GM23338 (cell line): ENCODE data around the gene ZNF865. TPM values are rescaled to one million over a fixed set of nuclear protein-coding genes. Genes with fewer than 3 reads are reported as not detected.

Experiments used
- ATAC-seq: fragments of 200-7000 bp; cut with Tn5 transposase; 3 replicates; pipeline ENCODE4 v1.9.1; 2020
- DNase-seq: peaks from one replicate; pipeline ENCODE4 v3.0.0-alpha.2; 2015; ENCODE audit warnings: low spot score
- H2AFZ ChIP-seq: fragments of 200-600 bp; sonication (generic); 2 replicates; pipeline ENCODE4 v1.8.0; 2016; ENCODE audit warnings: antibody characterized with exemption, mild to moderate bottlenecking, moderate library complexity
- H3F3A ChIP-seq: fragments of 200-600 bp; sonication (generic); replicated peaks from 2 replicates; pipeline ENCODE4 v1.8.0; 2017; ENCODE audit warnings: antibody characterized with exemption, mixed run types, low read depth
- H3K27ac ChIP-seq: fragments of 200-600 bp; sonication (generic); 2 replicates; pipeline ENCODE4 v1.6.1; 2016; ENCODE audit warnings: low read depth
- H3K27me3 ChIP-seq: fragments of 200-600 bp; sonication (generic); 2 replicates; pipeline ENCODE4 v1.8.0; 2016; ENCODE audit warnings: mild to moderate bottlenecking, mixed run types, moderate library complexity; ENCODE audit not compliant: insufficient read depth
- H3K36me3 ChIP-seq: fragments of 200-600 bp; sonication (generic); 2 replicates; pipeline ENCODE4 v1.8.0; 2016; ENCODE audit warnings: mild to moderate bottlenecking; ENCODE audit not compliant: insufficient read depth
- H3K4me1 ChIP-seq: fragments of 200-600 bp; sonication (generic); 2 replicates; pipeline ENCODE4 v1.8.0; 2016; ENCODE audit warnings: mild to moderate bottlenecking, moderate library complexity; ENCODE audit not compliant: insufficient read depth
- H3K4me2 ChIP-seq: fragments of 200-600 bp; sonication (generic); 2 replicates; pipeline ENCODE4 v1.7.1; 2017; ENCODE audit warnings: mixed run types
- H3K4me3 ChIP-seq: fragments of 200-600 bp; sonication (generic); 2 replicates; pipeline ENCODE4 v1.6.1; 2016; ENCODE audit warnings: mixed run types
- H3K79me2 ChIP-seq: fragments of 200-600 bp; sonication (generic); replicated peaks from 2 replicates; pipeline ENCODE4 v1.8.0; 2017; ENCODE audit warnings: mild to moderate bottlenecking; ENCODE audit not compliant: insufficient read depth
- H3K9me2 ChIP-seq: fragments of 200-600 bp; sonication (generic); 2 replicates; pipeline ENCODE4 v1.8.0; 2017; ENCODE audit not compliant: insufficient read depth
- H4K20me1 ChIP-seq: fragments of 200-600 bp; sonication (generic); replicated peaks from 2 replicates; pipeline ENCODE4 v1.8.0; 2017; ENCODE audit warnings: mild to moderate bottlenecking; ENCODE audit not compliant: insufficient read depth
- H3K27ac Mint-ChIP-seq: 2 replicates; pipeline ENCODE4 v1.8.0; 2020; ENCODE audit warnings: inconsistent platforms, mild to moderate bottlenecking, moderate library complexity, mixed read lengths
- H3K27me3 Mint-ChIP-seq: 3 replicates; pipeline ENCODE4 v1.8.0; 2022; ENCODE audit warnings: low read depth, mild to moderate bottlenecking, moderate library complexity, mixed read lengths, inconsistent platforms; ENCODE audit not compliant: insufficient read depth, poor library complexity
- H3K36me3 Mint-ChIP-seq: 3 replicates; pipeline ENCODE4 v1.8.0; 2021; ENCODE audit warnings: low read depth, mild to moderate bottlenecking, inconsistent platforms, moderate library complexity, mixed read lengths
- H3K4me1 Mint-ChIP-seq: 3 replicates; pipeline ENCODE4 v1.8.0; 2020; ENCODE audit warnings: mild to moderate bottlenecking, inconsistent platforms, mixed read lengths
- H3K4me3 Mint-ChIP-seq: 3 replicates; pipeline ENCODE4 v1.8.0; 2021; ENCODE audit warnings: moderate library complexity, mild to moderate bottlenecking, inconsistent platforms, mixed read lengths
- H3K9me3 Mint-ChIP-seq: 3 replicates; pipeline ENCODE4 v1.8.0; 2020; ENCODE audit warnings: moderate library complexity, mild to moderate bottlenecking, inconsistent platforms, mixed read lengths
- CREB1 ChIP-seq: fragments of 250-450 bp; sonication (Bioruptor Pico); IDR thresholded peaks from 2 replicates; pipeline ENCODE4 v1.5.0; 2020; ENCODE audit warnings: low read depth, mild to moderate bottlenecking, moderate library complexity
- JUNB ChIP-seq: IDR thresholded peaks from one replicate; pipeline ENCODE4 v1.6.1; 2016; ENCODE audit warnings: antibody characterized with exemption; ENCODE audit not compliant: unreplicated experiment
- POLR2AphosphoS5 ChIP-seq: IDR thresholded peaks from 2 replicates; pipeline ENCODE4 v1.6.1; 2016; ENCODE audit warnings: antibody characterized with exemption, low read depth
- REST ChIP-seq: IDR thresholded peaks from one replicate; pipeline ENCODE4 v1.6.1; 2018; ENCODE audit warnings: antibody characterized with exemption; ENCODE audit not compliant: unreplicated experiment
- STAT1 ChIP-seq: IDR thresholded peaks from one replicate; pipeline ENCODE4 v1.6.1; 2016; ENCODE audit warnings: antibody characterized with exemption; ENCODE audit not compliant: unreplicated experiment
- ZNF114 ChIP-seq: fragments of 250-450 bp; sonication (Bioruptor Pico); IDR thresholded peaks from 2 replicates; pipeline ENCODE4 v1.5.0; 2020; ENCODE audit warnings: mild to moderate bottlenecking, moderate library complexity
- ZNF331 ChIP-seq: fragments of 250-450 bp; sonication (Bioruptor Pico); IDR thresholded peaks from 2 replicates; pipeline ENCODE4 v1.5.0; 2020; ENCODE audit warnings: low read depth, mild to moderate bottlenecking, moderate library complexity
- polyA plus RNA-seq: library from polyadenylated mRNA; unstranded; fragments of >200 nt; fragmentation: Nextera tagmentation; extraction: Ambion mirVana; gene quantifications from 2 replicates; pipeline ENCODE4 v1.2.1, GENCODE V29; 2016
- total RNA-seq: library from RNA; depleted of rRNA; stranded (reverse); fragments of >200 nt; shearing (Covaris generic); gene quantifications from 2 replicates; pipeline ENCODE4 v1.2.3, GENCODE V29; 2014
- TF ChIP-seq, protein P1 (sequence below), 2 experiments: fragments of 200-600 bp in 1 of 2; sonication (generic) in 1 of 2; conservative IDR thresholded peaks; 2 replicates each; pipeline versions ENCODE4 v1.5.1 to v1.6.1; 2016 to 2017; ENCODE audit warnings: antibody characterized with exemption in 2 of 2, low read depth in 2 of 2, mild to moderate bottlenecking in 2 of 2, moderate library complexity in 1 of 2

The ZNF865 gene
- total and polyA plus RNA-seq, 2 experiments from 2014 or later = 2.2 to 12.1 TPM

DNA sequence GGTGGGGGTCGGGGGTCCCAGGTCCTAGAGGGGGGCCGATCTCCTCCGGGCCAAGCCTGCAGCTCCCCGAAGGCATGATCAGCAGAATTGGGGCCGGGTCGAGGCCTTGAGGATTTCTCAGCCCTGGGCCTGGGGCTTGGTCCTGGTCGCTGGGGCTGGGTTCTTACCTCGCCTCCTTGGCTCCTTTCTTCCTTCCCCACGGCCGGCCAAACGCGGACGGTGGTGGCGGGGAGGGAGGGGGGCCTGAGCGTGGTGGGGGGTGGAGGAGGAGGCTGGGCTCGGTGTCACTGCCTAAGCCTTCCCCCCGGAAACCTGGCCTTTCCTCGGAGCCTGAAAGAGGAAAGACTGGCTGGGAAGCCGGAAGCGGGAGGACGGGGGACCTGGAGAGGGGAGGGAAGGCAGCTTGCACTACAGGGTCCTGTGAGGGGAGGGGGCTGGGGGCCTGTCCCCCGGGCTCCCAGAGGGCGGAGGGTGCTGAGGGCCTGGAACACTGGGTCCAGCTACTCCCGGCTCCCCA is 24.8 kb upstream of the ZNF865 start, which contains the start of gene ZNF579 (continued):
- TF ChIP-seq REST (peak; percentile 60), POLR2AphosphoS5 (peak; percentile 50; the same call in 1 of the 2 replicates)

- H3K4me1 ChIP-seq = peaks cover 8% of the 10 kb centered on the region
- H3K9me3 Mint-ChIP-seq = no peaks in the 10 kb centered on the region; the same call in 2 of the 3 replicates
- peak; percentile 77 for DNase-seq
- peak overlapping the region; percentile 15; the same call in 1 of the 2 replicates for H3K27ac Mint-ChIP-seq
- TF ChIP-seq REST (peak; percentile 98), POLR2AphosphoS5 (no peak)
- H3K79me2 ChIP-seq = peaks cover 13% of the 10 kb centered on the region; the same call in 1 of the 2 replicates
- H3K9me2 ChIP-seq = no peaks in the 10 kb centered on the region
- peak overlapping the region; percentile 87 for H3K4me3 Mint-ChIP-seq
- H3K4me1 Mint-ChIP-seq = peaks cover 18% of the 10 kb centered on the region
- peak; percentile 16 for ATAC-seq
- peaks cover 21% of the 10 kb centered on the region for H3K27me3 Mint-ChIP-seq
- H3K36me3 Mint-ChIP-seq = peaks cover 20% of the 10 kb centered on the region
- peaks cover 17% of the 10 kb centered on the region for H3F3A ChIP-seq
- no peaks in the 10 kb centered on the region; the same call in none of the 2 replicates for H3K36me3 ChIP-seq
- no peaks in the 10 kb centered on the region for H4K20me1 ChIP-seq
- peak overlapping the region; percentile 93 for H3K4me3 ChIP-seq
- H3K27ac ChIP-seq = 0 out of 2 replicates have a peak overlapping the region, but pooled peaks have one; percentile 56
- peak overlapping the region; percentile 89 for H3K4me2 ChIP-seq
- no peak overlapping the region for H2AFZ ChIP-seq
- peaks cover 3% of the 10 kb centered on the region; the same call in 1 of the 2 replicates for H3K27me3 ChIP-seq
These were observed 24.2 kb upstream of the ZNF865 start for GRCh38 chr19:55581145-55581822.

- Histone ChIP-seq H3K9me2 (no peaks in the 10 kb centered on the region), H3K27ac (no peak overlapping the region), H3K4me2 (no peak overlapping the region), H3K79me2 (peaks cover 13% of the 10 kb centered on the region; the same call in 1 of the 2 replicates), H3F3A (peaks cover 21% of the 10 kb centered on the region), H4K20me1 (no peaks in the 10 kb centered on the region), H3K4me3 (no peak overlapping the region), H3K27me3 (peaks cover 8% of the 10 kb centered on the region; the same call in 1 of the 2 replicates), H2AFZ (no peak overlapping the region), H3K36me3 (no peaks in the 10 kb centered on the region; the same call in none of the 2 replicates), H3K4me1 (peaks cover 13% of the 10 kb centered on the region)
- H3K36me3 Mint-ChIP-seq = peaks cover 15% of the 10 kb centered on the region
- H3K9me3 Mint-ChIP-seq = no peaks in the 10 kb centered on the region; the same call in 2 of the 3 replicates
- DNase-seq = no peak
- no peak for ATAC-seq
- H3K27me3 Mint-ChIP-seq = peaks cover 21% of the 10 kb centered on the region
- peaks cover 18% of the 10 kb centered on the region for H3K4me1 Mint-ChIP-seq
- no peak overlapping the region; the same call in 2 of the 3 replicates for H3K4me3 Mint-ChIP-seq
- H3K27ac Mint-ChIP-seq = no peak overlapping the region
- TF ChIP-seq JUNB (no peak), ZNF331 (CRISPR knock-in tag) (no peak), STAT1 (no peak), CREB1 (no peak), ZNF114 (CRISPR knock-in tag) (no peak), POLR2AphosphoS5 (no peak)
- TF ChIP-seq, protein P1, sequence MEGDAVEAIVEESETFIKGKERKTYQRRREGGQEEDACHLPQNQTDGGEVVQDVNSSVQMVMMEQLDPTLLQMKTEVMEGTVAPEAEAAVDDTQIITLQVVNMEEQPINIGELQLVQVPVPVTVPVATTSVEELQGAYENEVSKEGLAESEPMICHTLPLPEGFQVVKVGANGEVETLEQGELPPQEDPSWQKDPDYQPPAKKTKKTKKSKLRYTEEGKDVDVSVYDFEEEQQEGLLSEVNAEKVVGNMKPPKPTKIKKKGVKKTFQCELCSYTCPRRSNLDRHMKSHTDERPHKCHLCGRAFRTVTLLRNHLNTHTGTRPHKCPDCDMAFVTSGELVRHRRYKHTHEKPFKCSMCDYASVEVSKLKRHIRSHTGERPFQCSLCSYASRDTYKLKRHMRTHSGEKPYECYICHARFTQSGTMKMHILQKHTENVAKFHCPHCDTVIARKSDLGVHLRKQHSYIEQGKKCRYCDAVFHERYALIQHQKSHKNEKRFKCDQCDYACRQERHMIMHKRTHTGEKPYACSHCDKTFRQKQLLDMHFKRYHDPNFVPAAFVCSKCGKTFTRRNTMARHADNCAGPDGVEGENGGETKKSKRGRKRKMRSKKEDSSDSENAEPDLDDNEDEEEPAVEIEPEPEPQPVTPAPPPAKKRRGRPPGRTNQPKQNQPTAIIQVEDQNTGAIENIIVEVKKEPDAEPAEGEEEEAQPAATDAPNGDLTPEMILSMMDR (conservative IDR thresholded peaks at IDR 0.05; ENCODE audit: low read depth in 2 of 2) = no peak
These were observed 23.6 kb upstream of the ZNF865 start for GRCh38 chr19:55581823-55582223.
